Right lobe of liver (tissue), 6 donors: ENCODE data around the gene SPTBN4. TPM values are rescaled to one million over a fixed set of nuclear protein-coding genes. Genes with fewer than 3 reads are reported as not detected.
"Not testable (repeated sequence)": the region's sequence is repeated elsewhere in the genome, so short reads cannot be mapped to it uniquely, and the experiment has no call there.

Experiments
- ATAC-seq, 4 donors: fragments of 200-7000 bp; cut with Tn5 transposase; one replicate each; pipeline ENCODE4 v1.9.1; 2020; ENCODE audit warnings: mild to moderate bottlenecking in 4 of 4, moderate library complexity in 4 of 4
- DNase-seq, 3 donors: peaks; one replicate each; pipeline ENCODE4 v3.0.0-alpha.2; 2020
- H3K27ac ChIP-seq, 3 donors: fragments of 200-600 bp; one replicate each; pipeline ENCODE4 v1.8.0; 2022
- H3K27me3 ChIP-seq, 2 donors: fragments of 200-600 bp; one replicate each; pipeline ENCODE4 v1.8.0; 2022
- H3K36me3 ChIP-seq, 4 donors: fragments of 200-600 bp; sonication (generic) in 1 of 4; one replicate each; pipeline versions ENCODE4 v1.5.1 to v1.8.0; 2017 to 2022; ENCODE audit warnings: control low read depth in 1 of 4
- H3K4me1 ChIP-seq, 4 donors: fragments of 200-600 bp; sonication (generic) in 1 of 4; one replicate each; pipeline versions ENCODE4 v1.5.1 to v1.8.0; 2017 to 2022; ENCODE audit warnings: control low read depth in 1 of 4
- H3K4me3 ChIP-seq, 3 donors: fragments of 200-600 bp; one replicate each; pipeline ENCODE4 v1.8.0; 2022
- H3K9me3 ChIP-seq, 4 donors: fragments of 200-600 bp; sonication (generic) in 1 of 4; one replicate each; pipeline versions ENCODE4 v1.5.1 to v1.8.0; 2017 to 2022; ENCODE audit warnings: control low read depth in 1 of 4
- POLR2A ChIP-seq: fragments of 450-650 bp; IDR thresholded peaks from one replicate; pipeline ENCODE4 v1.6.1; 2017; ENCODE audit warnings: antibody characterized with exemption, mild to moderate bottlenecking
- WGBS: methylation state at CpG from one replicate; pipeline ENCODE4 v1.1.6; 2018; ENCODE audit warnings: low coverage, low lambda C conversion rate; ENCODE audit not compliant: insufficient coverage; ENCODE audit errors: missing lambda C conversion rate; 5-methylcytosine and 5-hydroxymethylcytosine counted together
- intact Hi-C, 2 donors: fragments of 100-400 bp; cut with DNase I; formaldehyde crosslinking; loops; one replicate each; pipeline versions ENCODE4 v1.11.2 to v1.14.1; 2022
- total RNA-seq, 6 experiments: library from RNA; depleted of rRNA in 2 of 6; stranded (reverse); fragments of >200 nt in 2 of 6; fragmentation: NEBNext Ultra II Directional in 3 of 6; extraction: Animal tissue kit (Norgen Biotek cat#: 25700) in 3 of 6; gene quantifications; one replicate each; pipeline versions ENCODE4 v1.1.0 to v1.2.4, GENCODE V29; 2016 to 2023
- TF ChIP-seq, protein P1 (sequence below), 4 donors: fragments of 200-600 bp in 3 of 4; fragments of 450-650 bp in 1 of 4; IDR thresholded peaks; one replicate each; pipeline versions ENCODE4 v1.5.1 to v1.8.0; 2016 to 2022; ENCODE audit warnings: antibody characterized with exemption in 4 of 4, mild to moderate bottlenecking in 2 of 4
- donor health status: DM: no; HTN: yes; CAD: no.
- donor health status: DM: no; HTN: no; CAD: no.
- donor health status: DM: no; HTN: no; CAD: no.
- donor health status: DM: no; HTN: yes; CAD: no.
- donor health status: DM: no; HTN: yes; CAD: no.

Gene SPTBN4
- total RNA-seq, 6 experiments from 2014 or later: 0.44 to 1.6 (median 0.65) TPM

DNA sequence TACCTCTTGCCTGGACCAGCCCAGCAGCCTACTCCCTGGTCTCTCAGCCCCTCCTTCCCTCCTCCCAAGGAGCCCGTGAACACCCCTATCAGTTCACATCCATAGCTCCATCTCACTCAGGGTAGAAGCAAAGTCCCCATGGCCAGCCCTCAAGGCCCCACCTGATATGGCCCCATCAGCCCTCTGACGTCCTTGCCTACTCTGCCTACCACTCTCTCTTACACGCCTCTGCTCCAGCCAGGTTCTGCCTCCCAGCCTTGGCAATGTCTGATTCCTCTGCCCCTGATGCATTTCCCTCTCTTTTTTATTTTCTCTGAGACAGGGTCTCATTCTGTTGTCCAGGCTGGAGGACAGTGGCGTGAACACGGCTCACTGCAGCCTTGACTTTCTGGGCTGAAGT is 14.8 kb upstream of the SPTBN4 start:
- Histone ChIP-seq H3K4me1 (no peaks in the 10 kb centered on the region), H3K27me3 (no peaks in the 10 kb centered on the region), H3K9me3 (no peaks in the 10 kb centered on the region), H3K36me3 (peaks cover 0 to 43% (median 8%) of the 10 kb centered on the region in 4 donors), H3K4me3 (no peak overlapping the region), H3K27ac (no peak overlapping the region)
- DNase-seq (no peak), ATAC-seq (peak in 2 of 4 donors; percentile 23)
- intact Hi-C loops: no loop called here
- 75% methylated on average over 5 of the region's 5 CpGs for WGBS
- TF ChIP-seq, protein P1, sequence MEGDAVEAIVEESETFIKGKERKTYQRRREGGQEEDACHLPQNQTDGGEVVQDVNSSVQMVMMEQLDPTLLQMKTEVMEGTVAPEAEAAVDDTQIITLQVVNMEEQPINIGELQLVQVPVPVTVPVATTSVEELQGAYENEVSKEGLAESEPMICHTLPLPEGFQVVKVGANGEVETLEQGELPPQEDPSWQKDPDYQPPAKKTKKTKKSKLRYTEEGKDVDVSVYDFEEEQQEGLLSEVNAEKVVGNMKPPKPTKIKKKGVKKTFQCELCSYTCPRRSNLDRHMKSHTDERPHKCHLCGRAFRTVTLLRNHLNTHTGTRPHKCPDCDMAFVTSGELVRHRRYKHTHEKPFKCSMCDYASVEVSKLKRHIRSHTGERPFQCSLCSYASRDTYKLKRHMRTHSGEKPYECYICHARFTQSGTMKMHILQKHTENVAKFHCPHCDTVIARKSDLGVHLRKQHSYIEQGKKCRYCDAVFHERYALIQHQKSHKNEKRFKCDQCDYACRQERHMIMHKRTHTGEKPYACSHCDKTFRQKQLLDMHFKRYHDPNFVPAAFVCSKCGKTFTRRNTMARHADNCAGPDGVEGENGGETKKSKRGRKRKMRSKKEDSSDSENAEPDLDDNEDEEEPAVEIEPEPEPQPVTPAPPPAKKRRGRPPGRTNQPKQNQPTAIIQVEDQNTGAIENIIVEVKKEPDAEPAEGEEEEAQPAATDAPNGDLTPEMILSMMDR (IDR thresholded peaks at IDR 0.05): no peak
- TF ChIP-seq POLR2A: no peak

DNA sequence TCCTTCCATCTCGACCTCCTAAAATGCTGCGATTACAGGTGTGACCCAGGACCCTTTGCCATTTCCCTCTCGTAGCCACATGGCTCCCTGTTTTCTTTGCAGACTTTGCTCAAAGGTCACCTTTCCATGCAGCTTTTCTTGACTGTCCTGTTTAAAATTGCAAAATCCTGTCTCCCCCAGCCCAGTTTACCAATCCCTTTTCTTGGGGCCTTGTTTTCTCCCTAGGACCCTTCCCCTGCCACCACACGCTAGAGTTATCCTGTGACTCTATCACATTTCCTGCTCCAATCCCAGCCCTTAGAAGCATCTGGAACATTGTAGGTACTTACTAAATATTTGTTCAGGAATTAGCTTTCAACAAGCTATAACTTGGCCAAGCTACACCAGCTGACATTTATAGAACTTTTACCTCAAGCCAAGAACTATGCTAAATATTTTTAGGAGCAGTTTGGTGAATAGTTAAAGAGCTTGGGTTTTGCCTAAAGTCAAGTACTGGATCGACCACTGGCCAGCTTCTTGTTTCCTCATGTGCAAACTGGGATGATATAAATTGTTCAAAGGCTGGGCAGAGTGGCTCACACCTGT is 13.6 kb upstream of the SPTBN4 start:
- DNase-seq (no peak), ATAC-seq (no peak)
- TF ChIP-seq POLR2A: no peak
- TF ChIP-seq, protein P1 (IDR thresholded peaks at IDR 0.05): no peak
- intact Hi-C loops: no loop called here
- Histone ChIP-seq H3K36me3 (peaks cover 0 to 38% (median 8%) of the 10 kb centered on the region in 4 donors), H3K4me1 (no peaks in the 10 kb centered on the region), H3K27ac (no peak overlapping the region), H3K9me3 (no peaks in the 10 kb centered on the region), H3K27me3 (no peaks in the 10 kb centered on the region), H3K4me3 (no peak overlapping the region)
- 97% methylated on average over 4 of the region's 5 CpGs for WGBS

DNA sequence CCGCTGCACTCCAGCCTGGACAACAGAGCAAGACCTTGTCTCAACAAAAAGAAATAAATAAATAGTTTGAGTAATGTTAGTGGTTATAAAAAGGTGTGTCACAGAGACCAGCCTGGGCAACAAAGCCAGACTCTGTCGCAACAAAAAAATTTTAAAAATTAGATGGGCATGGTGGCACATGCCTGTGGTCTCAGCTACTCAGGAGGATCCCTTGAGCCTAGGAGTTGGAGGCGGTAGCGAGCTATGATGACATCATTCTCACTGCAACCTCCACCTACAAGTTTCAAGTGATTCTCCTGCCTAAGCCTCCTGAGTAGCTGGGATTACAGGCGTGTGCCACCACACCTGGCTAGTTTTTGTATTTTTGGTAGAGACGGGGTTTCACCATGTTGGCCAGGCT is 12.9 kb upstream of the SPTBN4 start:
- H3K27ac ChIP-seq, intact Hi-C loops, H3K27me3 ChIP-seq, H3K4me3 ChIP-seq, DNase-seq, ATAC-seq, H3K4me1 ChIP-seq, H3K9me3 ChIP-seq: not testable (repeated sequence)
- H3K36me3 ChIP-seq: peaks cover 0 to 31% (median 8%) of the 10 kb centered on the region in 4 donors
- 95% methylated on average over 3 of the region's 6 CpGs for WGBS

DNA sequence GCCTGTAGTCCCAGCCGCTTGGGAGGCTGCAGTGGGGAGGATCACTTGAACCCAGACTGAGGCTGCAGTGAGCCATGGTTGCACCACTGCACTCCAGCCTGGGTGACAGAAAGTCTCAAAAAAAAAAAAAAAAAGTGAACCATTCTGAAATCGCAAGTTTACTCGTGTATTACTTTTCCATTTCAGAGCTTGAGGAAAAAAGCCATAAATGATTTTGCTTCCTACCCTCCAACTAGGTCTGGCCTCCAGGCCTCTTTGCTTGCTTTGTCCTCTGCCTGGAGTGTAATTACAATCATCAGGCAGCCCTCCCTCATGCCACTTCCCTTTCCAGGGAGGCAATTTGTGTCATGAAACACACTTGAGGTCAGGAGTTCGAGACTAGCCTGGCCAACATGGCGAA is 9.8 kb upstream of the SPTBN4 start:
- no peak for TF ChIP-seq POLR2A
- TF ChIP-seq, protein P1 (IDR thresholded peaks at IDR 0.05): no peak
- no peak overlapping the region for H3K27ac ChIP-seq
- H3K4me3 ChIP-seq: no peak overlapping the region
- H3K4me1 ChIP-seq: peaks cover 0 to 19% (median 7%) of the 10 kb centered on the region in 4 donors
- H3K27me3 ChIP-seq: no peaks in the 10 kb centered on the region
- WGBS: 86% methylated on average over 5 of the region's 5 CpGs
- H3K36me3 ChIP-seq: peaks cover 0 to 21% (median 8%) of the 10 kb centered on the region in 4 donors
- DNase-seq (no peak), ATAC-seq (no peak)
- no peaks in the 10 kb centered on the region for H3K9me3 ChIP-seq
- intact Hi-C loops: no loop called here

DNA sequence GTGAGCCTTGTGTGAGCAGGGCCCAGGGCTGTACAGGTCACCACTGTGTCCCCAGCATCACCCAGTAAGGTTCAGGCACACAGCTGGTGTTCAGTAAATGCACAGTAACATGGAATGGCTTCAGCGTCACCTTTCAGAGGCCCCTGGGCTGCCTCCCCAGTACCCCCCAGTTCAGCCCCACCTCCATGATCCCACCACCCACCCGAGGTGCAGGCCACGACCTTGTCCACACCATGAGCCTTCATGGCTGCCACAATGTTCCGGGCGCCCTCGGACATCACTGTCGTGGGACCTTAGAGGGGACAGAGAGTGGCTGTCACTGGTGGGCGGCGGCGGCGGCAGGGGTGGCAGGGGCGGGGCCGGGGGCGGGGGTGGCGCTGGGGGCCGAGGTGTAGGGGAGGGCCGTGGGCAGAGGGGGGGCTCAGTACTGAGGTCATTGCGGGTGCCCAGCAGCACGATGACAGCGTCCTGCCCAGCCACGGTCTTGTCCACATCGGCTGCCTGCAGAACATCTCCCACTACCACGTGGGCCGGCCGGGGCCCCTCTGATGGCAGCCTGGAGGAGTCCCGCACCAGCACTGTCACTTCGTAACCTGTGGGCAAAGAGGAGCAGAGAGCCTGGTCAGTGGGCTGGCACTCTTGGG is 8.7 kb upstream of the SPTBN4 start:
- peaks cover 0 to 21% (median 8%) of the 10 kb centered on the region in 4 donors for H3K36me3 ChIP-seq
- H3K4me3 ChIP-seq: no peak overlapping the region
- DNase-seq (no peak), ATAC-seq (no peak)
- no peaks in the 10 kb centered on the region for H3K27me3 ChIP-seq
- H3K27ac ChIP-seq: no peak overlapping the region
- TF ChIP-seq POLR2A: no peak
- TF ChIP-seq, protein P1 (IDR thresholded peaks at IDR 0.05): no peak
- peaks cover 0 to 28% (median 8%) of the 10 kb centered on the region in 4 donors for H3K4me1 ChIP-seq
- WGBS: no CpG with 5 or more reads among the region's 27 CpGs
- no peaks in the 10 kb centered on the region for H3K9me3 ChIP-seq
- intact Hi-C loops: no loop called here
